ENCODE results near the gene CCR2.
"Not testable (repeated sequence)": the region's sequence is repeated elsewhere in the genome, so short reads cannot be mapped to it uniquely, and the experiment has no call there.

Gene CCR2

GRCh38 chr3:46321461-46322104 is 32.3 kb upstream of the CCR2 start:
- TF ChIP-seq CTCF (IDR thresholded peaks at IDR 0.05) (no peak), ZFX (IDR thresholded peaks at IDR 0.05; ENCODE audit: borderline replicate concordance) (no peak)
- no peak overlapping the region for H3K27ac ChIP-seq

GRCh38 chr3:46324036-46324435 is 29.9 kb upstream of the CCR2 start:
- TF ChIP-seq ZFX (IDR thresholded peaks at IDR 0.05; ENCODE audit: borderline replicate concordance), result no peak
- TF ChIP-seq CTCF (IDR thresholded peaks at IDR 0.05), result no peak

GRCh38 chr3:46325645-46326300 is 28.1 kb upstream of the CCR2 start:
- no peak overlapping the region for H3K27ac ChIP-seq
- TF ChIP-seq ZFX (IDR thresholded peaks at IDR 0.05; ENCODE audit: borderline replicate concordance), result no peak
- no peak for TF ChIP-seq CTCF (IDR thresholded peaks at IDR 0.05)

More at GRCh38 chr3:46324036-46324435, 29.9 kb upstream of the CCR2 start:
- H3K27ac ChIP-seq, result no peak overlapping the region

- not testable (repeated sequence) for H3K27ac ChIP-seq
Measured at GRCh38 chr3:46330676-46331075, 23.2 kb upstream of the CCR2 start.

- TF ChIP-seq CTCF (IDR thresholded peaks at IDR 0.05) (no peak), ZFX (IDR thresholded peaks at IDR 0.05; ENCODE audit: borderline replicate concordance) (no peak)
Measured at GRCh38 chr3:46334741-46335478, 19.0 kb upstream of the CCR2 start.

GRCh38 chr3:46335541-46335940 is 18.4 kb upstream of the CCR2 start:
- TF ChIP-seq CTCF (IDR thresholded peaks at IDR 0.05) (no peak), ZFX (IDR thresholded peaks at IDR 0.05; ENCODE audit: borderline replicate concordance) (no peak)

More at GRCh38 chr3:46334741-46335478, 19.0 kb upstream of the CCR2 start:
- H3K27ac ChIP-seq, result no peak overlapping the region

GRCh38 chr3:46337911-46338310 is 16.0 kb upstream of the CCR2 start:
- no peak overlapping the region for H3K27ac ChIP-seq
- TF ChIP-seq ZFX (IDR thresholded peaks at IDR 0.05; ENCODE audit: borderline replicate concordance) (no peak), CTCF (IDR thresholded peaks at IDR 0.05) (no peak)

More at GRCh38 chr3:46335541-46335940, 18.4 kb upstream of the CCR2 start:
- H3K27ac ChIP-seq, result no peak overlapping the region
